ENCODE results near the gene AK5. TPM values are rescaled to one million over a fixed set of nuclear protein-coding genes. Genes with fewer than 3 reads are reported as not detected.
A peak's percentile ranks its signal among the peaks of the same experiment; 100 is the strongest.
"Not testable (repeated sequence)": the region's sequence is repeated elsewhere in the genome, so short reads cannot be mapped to it uniquely, and the experiment has no call there.

AK5 gene
- total and polyA plus RNA-seq, 12 donors: 0.25 to 1.7 (median 0.87) TPM

DNA sequence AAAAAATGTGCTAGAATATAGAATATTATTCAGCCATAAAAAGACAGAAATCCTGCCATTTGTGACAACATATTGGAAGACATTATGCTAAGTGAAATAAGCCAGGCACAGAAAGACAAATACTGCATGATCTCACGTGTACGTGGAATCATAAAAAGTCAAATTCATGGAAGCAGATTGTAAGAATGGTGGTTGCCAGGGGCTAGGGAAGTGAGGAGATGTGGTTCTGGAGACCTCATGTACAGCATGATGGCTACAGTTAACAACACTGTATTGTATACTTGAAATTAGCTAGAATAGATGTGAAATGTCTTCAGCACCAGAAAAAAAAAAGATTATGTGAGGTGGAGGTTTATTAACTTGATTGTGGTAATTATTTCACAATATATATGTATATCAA is 234.3 kb downstream of the AK5 start:
- WGBS, 2 donors: 71 to 89% methylated on average over 2 of the region's 2 CpGs
- H3K27ac ChIP-seq: peak overlapping the region in 2 of 10 donors; percentile 28 to 64
- no peaks in the 10 kb centered on the region for H3K27me3 ChIP-seq
- intact Hi-C loops (cut with DNase I): no loop called here
- H3K4me1 ChIP-seq: peaks cover 0 to 16% (median 10%) of the 10 kb centered on the region in 9 donors
- H3K4me3 ChIP-seq: no peak overlapping the region
- no peak for ATAC-seq
- no peaks in the 10 kb centered on the region for H3K36me3 ChIP-seq
- peaks cover 0 to 18% (median 5%) of the 10 kb centered on the region in 11 donors for H3K9me3 ChIP-seq
- TF ChIP-seq, protein P1, sequence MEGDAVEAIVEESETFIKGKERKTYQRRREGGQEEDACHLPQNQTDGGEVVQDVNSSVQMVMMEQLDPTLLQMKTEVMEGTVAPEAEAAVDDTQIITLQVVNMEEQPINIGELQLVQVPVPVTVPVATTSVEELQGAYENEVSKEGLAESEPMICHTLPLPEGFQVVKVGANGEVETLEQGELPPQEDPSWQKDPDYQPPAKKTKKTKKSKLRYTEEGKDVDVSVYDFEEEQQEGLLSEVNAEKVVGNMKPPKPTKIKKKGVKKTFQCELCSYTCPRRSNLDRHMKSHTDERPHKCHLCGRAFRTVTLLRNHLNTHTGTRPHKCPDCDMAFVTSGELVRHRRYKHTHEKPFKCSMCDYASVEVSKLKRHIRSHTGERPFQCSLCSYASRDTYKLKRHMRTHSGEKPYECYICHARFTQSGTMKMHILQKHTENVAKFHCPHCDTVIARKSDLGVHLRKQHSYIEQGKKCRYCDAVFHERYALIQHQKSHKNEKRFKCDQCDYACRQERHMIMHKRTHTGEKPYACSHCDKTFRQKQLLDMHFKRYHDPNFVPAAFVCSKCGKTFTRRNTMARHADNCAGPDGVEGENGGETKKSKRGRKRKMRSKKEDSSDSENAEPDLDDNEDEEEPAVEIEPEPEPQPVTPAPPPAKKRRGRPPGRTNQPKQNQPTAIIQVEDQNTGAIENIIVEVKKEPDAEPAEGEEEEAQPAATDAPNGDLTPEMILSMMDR (IDR thresholded peaks at IDR 0.05): no peak
- no peak for DNase-seq

DNA sequence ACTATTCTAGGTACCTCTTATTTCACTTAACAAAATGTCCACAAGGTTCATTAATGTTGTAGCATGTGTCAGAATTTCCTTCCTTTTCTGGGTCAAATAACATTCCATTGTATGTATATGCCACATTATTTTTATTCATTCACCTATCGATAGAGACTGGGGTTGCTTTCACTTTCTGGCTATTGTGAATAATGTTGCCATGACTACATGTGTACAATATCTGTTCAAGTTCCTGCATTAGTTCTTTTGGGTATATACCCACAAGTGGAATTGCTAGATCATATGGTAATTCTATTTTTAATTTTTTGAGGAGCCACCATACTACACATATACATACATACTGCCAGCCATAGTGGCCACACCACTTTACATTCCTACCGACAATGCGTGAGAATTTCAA is 242.2 kb downstream of the AK5 start:
- 92 to 97% methylated on average over 3 of the region's 3 CpGs for WGBS, 2 donors
- TF ChIP-seq, protein P1 (IDR thresholded peaks at IDR 0.05): no peak

DNA sequence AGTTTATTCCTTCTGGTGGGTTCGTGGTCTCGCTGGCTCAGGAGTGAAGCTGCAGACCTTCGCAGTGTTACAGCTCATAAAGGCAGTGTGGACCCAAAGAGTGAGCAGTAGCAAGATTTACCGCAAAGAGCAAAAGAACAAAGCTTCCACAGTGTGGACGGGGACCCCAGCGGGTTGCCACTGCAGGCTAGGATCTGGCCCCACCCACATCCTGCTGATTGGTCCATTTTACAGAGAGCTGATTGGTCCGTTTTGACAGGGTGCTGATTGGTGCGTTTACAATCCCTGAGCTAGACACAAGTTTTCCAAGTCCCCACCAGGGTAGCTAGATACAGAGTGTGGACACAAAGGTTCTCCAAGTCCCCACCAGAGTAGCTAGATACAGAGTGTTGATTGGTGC is 249.3 kb downstream of the AK5 start:
- intact Hi-C loops (cut with DNase I): loop anchor here in 9 of 10 donors (5.0 to 10.0 kb wide), 4 partner anchors 154 to 384 kb away; partner anchors contain the start of gene ZZZ3 (in 2 of the 9)
- H3K27ac ChIP-seq, DNase-seq: not testable (repeated sequence)

More for the DNA sequence above, 242.2 kb downstream of the AK5 start:
- Histone ChIP-seq H3K4me3 (no peak overlapping the region), H3K27ac (no peak overlapping the region), H3K36me3 (no peaks in the 10 kb centered on the region), H3K9me3 (peaks cover 0 to 4% (median 0%) of the 10 kb centered on the region in 11 donors), H3K27me3 (no peaks in the 10 kb centered on the region), H3K4me1 (no peaks in the 10 kb centered on the region)
- ATAC-seq (no peak), DNase-seq (no peak)
- intact Hi-C loops (cut with DNase I): no loop called here

DNA sequence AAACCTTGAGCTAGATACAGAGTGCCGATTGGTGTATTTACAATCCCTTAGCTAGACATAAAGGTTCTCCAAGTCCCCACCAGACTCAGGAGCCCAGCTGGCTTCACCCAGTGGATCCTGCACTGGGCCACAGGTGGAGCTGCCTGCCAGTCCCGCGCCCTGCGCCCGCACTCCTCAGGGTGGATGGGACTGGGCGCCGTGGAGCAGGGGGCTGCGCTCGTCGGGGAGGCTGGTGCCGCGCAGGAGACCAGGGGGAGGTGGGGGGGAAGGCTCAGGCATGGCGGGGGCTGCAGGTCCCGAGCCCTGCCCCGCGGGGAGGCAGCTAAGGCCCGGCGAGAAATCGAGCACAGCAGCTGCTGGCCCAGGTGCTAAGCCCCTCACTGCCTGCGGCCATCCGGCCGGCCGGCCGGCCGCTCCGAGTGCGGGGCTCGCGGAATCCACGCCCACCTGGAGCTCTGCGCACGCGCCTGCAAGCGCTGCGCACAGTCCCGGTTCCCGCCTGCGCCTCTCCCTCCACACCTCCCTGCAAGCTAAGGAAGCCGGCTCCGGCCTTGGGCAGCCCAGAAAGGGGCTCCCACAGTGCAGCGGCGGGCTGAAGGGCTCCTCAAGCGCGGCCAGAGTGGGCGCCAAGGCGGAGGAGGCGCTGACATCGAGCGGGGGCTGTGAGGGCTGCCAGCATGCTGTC is 249.9 kb downstream of the AK5 start:
- H3K27me3 ChIP-seq, ATAC-seq, H3K36me3 ChIP-seq, H3K27ac ChIP-seq, H3K9me3 ChIP-seq, DNase-seq, H3K4me3 ChIP-seq: not testable (repeated sequence)
- H3K4me1 ChIP-seq: peaks cover 0 to 16% (median 0%) of the 10 kb centered on the region in 9 donors
- intact Hi-C loops (cut with DNase I): loop anchor here in 9 of 10 donors (5.0 to 10.0 kb wide), 4 partner anchors 153 to 384 kb away; partner anchors contain the start of gene ZZZ3 (in 2 of the 9)
- 94 to 96% methylated on average over 45 to 49 of the region's 49 CpGs for WGBS, 2 donors

More for the DNA sequence above, 249.3 kb downstream of the AK5 start:
- not testable (repeated sequence) for H3K36me3 ChIP-seq, H3K4me3 ChIP-seq, H3K27me3 ChIP-seq, H3K9me3 ChIP-seq, ATAC-seq
- WGBS, 2 donors: 97% methylated on average over 8 of the region's 8 CpGs
- H3K4me1 ChIP-seq: peaks cover 0 to 16% (median 0%) of the 10 kb centered on the region in 9 donors

DNA sequence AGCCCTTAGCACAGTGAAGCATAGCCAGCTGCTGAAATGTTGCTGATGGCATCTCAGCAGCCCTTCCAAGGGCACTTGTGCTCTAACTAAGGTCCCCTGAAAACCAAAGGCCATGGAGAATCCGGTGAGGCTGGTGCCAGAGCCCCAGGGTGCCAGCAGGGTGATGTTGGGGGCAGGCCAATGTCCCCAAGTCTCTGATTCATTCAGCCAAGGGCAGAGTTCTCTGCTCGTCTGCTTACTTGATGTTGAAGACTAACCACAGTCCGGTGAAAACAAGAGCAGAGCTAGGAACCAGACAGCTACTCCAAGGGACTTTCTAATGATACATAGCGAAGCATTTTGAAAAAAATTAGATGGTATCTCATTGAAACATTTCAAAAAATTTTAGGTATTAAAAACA is 250.8 kb downstream of the AK5 start:
- intact Hi-C loops (cut with DNase I): loop anchor here in 9 of 10 donors (5.0 to 10.0 kb wide), 4 partner anchors 152 to 385 kb away; partner anchors contain the start of gene ZZZ3 (in 2 of the 9)
- no peak for ATAC-seq
- TF ChIP-seq, protein P1 (IDR thresholded peaks at IDR 0.05): no peak

More for the DNA sequence above, 250.8 kb downstream of the AK5 start:
- 88 to 89% methylated on average over 4 of the region's 4 CpGs for WGBS, 2 donors
- no peaks in the 10 kb centered on the region for H3K9me3 ChIP-seq
- DNase-seq: no peak
- H3K4me3 ChIP-seq: no peak overlapping the region
- H3K27ac ChIP-seq: no peak overlapping the region
- H3K27me3 ChIP-seq: no peaks in the 10 kb centered on the region
- H3K4me1 ChIP-seq: peaks cover 0 to 16% (median 0%) of the 10 kb centered on the region in 9 donors
- no peaks in the 10 kb centered on the region for H3K36me3 ChIP-seq
